Measurements from ENCODE around the gene GPRIN2. TPM values are rescaled to one million over a fixed set of nuclear protein-coding genes. Genes with fewer than 3 reads are reported as not detected.
A peak's percentile ranks its signal among the peaks of the same experiment; 100 is the strongest.
"Not testable (repeated sequence)": the region's sequence is repeated elsewhere in the genome, so short reads cannot be mapped to it uniquely, and the experiment has no call there.

The GPRIN2 gene
- total RNA-seq, 1 donor from 2014 or later = 5.4 TPM

DNA sequence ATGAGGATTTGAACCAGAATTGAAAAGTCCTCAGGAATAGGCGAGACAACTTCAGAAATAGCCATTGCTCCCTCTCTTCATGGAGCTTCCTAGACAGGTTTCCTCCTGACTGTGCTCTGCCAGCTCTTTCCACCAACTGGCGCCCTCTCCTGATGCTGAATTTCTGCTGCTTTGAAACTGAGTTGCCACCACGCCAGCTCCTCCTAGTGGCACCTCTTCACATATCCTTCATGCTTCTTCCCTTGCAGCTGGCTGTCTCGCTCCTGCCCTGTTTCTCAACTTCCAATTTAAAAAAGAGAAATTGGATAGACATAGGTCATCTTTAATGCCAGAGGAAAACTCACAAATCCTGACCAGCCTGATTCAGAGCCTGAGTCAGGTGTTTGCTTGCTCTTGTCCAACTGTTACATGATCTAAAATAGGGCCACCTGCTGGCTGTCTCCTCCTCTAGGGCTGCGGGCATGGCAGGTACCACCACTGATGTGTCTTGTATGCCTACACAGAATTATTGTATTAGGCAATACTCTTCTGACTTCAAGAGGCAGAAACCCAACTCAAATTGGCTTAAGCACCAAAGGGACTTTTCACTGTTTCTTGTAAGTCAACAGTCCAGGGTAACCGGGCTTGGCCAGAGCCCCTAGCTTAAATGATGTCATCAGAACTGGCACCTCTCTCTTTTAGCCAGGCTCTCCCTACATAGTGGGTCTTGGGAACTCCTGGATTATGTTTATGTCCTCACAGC lies 9.3 kb upstream of the GPRIN2 start:
- peak; percentile 79 for TF ChIP-seq CTCF (IDR thresholded peaks at IDR 0.05)
- not testable (repeated sequence) for H3K36me3 Mint-ChIP-seq (ENCODE audit: low read depth); H3K9me3 Mint-ChIP-seq (ENCODE audit: low read depth); H3K27me3 Mint-ChIP-seq (ENCODE audit: low read depth); H3K27ac Mint-ChIP-seq (ENCODE audit: unreplicated experiment); H3K4me1 Mint-ChIP-seq (ENCODE audit: low read depth); H3K4me3 Mint-ChIP-seq (ENCODE audit: unreplicated experiment)
- DNase-seq (ENCODE audit: low spot score) = peak; percentile 58

GRCh38 chr10:46560952-46561351 lies 4.5 kb upstream of the GPRIN2 start:
- H3K36me3 Mint-ChIP-seq (ENCODE audit: low read depth) = no peaks in the 10 kb centered on the region
- peaks cover 9% of the 10 kb centered on the region for H3K27me3 Mint-ChIP-seq (ENCODE audit: low read depth)
- peaks cover 7% of the 10 kb centered on the region for H3K4me1 Mint-ChIP-seq (ENCODE audit: low read depth)
- no peaks in the 10 kb centered on the region for H3K9me3 Mint-ChIP-seq (ENCODE audit: low read depth)
- DNase-seq (ENCODE audit: low spot score) = no peak
- H3K4me3 Mint-ChIP-seq (ENCODE audit: unreplicated experiment) = no peak overlapping the region
- H3K27ac Mint-ChIP-seq (ENCODE audit: unreplicated experiment) = no peak overlapping the region
- TF ChIP-seq CTCF (IDR thresholded peaks at IDR 0.05) = no peak

DNA sequence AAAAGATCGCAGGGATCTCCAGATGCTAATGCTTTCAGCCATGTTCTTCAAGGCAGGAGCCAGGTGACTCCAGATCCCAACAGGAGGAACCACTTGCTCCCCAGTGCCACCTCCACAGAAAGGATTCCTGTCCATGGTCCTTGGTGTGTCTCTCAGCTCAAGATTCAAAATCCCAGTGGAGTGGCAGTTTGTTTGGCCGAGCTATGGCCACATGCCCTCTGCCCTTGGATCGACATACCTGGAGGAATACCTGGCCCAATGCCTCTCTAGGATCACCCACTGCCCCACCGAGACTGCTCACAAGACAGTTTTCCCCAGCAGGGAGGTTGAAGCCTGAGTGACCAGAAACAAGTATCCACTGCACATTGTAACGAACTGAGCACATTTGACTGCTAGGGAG lies 3.9 kb upstream of the GPRIN2 start:
- Mint-ChIP-seq H3K4me3 (ENCODE audit: unreplicated experiment) (no peak overlapping the region), H3K36me3 (ENCODE audit: low read depth) (no peaks in the 10 kb centered on the region), H3K9me3 (ENCODE audit: low read depth) (no peaks in the 10 kb centered on the region), H3K27me3 (ENCODE audit: low read depth) (peaks cover 9% of the 10 kb centered on the region), H3K4me1 (ENCODE audit: low read depth) (peaks cover 10% of the 10 kb centered on the region), H3K27ac (ENCODE audit: unreplicated experiment) (no peak overlapping the region)
- no peak for TF ChIP-seq CTCF (IDR thresholded peaks at IDR 0.05)
- DNase-seq (ENCODE audit: low spot score) = no peak

DNA sequence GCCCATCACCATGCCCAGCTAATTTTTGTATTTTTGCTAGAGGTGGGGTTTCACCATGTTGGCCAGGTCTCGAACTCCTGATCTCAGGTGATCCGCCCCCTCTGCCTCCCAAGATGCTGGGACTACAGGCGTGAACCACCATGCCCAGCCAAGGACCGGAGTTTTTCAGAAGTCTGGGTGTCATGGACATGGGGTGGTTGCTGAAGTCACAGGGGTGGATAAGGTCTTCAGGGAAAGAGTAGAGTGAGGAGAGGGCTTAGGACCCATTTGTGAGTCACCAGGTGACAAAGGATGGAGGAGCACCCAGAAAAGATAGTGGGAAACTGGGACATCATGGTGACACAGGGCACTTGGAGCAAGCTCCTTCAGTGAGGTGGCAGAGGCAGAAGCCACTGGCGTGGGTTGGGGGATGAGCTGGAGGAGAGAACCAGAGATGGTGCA lies 2.8 kb upstream of the GPRIN2 start:
- DNase-seq (ENCODE audit: low spot score) = no peak
- no peak overlapping the region for H3K4me3 Mint-ChIP-seq (ENCODE audit: unreplicated experiment)
- no peaks in the 10 kb centered on the region for H3K36me3 Mint-ChIP-seq (ENCODE audit: low read depth)
- H3K27me3 Mint-ChIP-seq (ENCODE audit: low read depth) = peaks cover 9% of the 10 kb centered on the region
- H3K4me1 Mint-ChIP-seq (ENCODE audit: low read depth) = peaks cover 10% of the 10 kb centered on the region
- H3K27ac Mint-ChIP-seq (ENCODE audit: unreplicated experiment) = no peak overlapping the region
- H3K9me3 Mint-ChIP-seq (ENCODE audit: low read depth) = no peaks in the 10 kb centered on the region
- TF ChIP-seq CTCF (IDR thresholded peaks at IDR 0.05) = no peak

DNA sequence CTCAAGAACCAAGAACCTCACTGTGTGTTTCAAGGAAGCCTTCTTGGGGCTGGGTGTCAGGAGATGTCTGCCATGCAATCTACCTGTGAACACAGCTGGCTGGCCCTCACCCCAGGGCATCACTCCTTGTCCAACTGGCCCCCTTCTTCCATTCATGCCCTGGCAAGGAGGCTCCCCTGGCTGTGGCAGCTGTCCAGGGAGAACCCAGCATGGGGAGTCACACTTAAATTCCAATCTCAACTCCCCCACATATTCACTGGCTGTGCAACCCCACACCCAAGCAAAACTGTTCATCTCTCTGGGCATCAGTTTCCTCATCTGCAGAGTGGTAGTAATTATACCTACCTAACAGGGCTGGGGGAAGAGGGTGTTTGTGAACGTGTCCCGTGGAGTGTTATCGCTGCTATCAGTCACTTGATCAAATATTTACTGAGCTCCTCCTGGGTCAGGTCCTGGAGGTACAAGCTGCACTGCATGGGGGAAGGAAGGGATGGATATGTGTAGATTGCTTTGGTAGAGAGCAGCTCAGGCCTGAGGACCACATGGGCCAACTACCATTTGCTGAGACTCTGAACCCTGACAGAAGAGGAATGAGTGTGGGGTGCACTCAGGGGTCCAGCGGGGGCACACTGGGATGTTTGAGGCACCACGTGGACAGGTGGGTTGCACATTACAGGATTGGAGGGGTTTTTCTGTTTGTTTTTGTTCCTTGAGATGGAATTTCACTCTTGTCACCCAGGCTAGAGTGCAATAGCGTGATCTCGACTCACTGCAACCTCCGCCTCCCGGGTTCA lies 2.1 kb upstream of the GPRIN2 start:
- no peak for TF ChIP-seq CTCF (IDR thresholded peaks at IDR 0.05)
- no peaks in the 10 kb centered on the region for H3K36me3 Mint-ChIP-seq (ENCODE audit: low read depth)
- H3K9me3 Mint-ChIP-seq (ENCODE audit: low read depth) = no peaks in the 10 kb centered on the region
- peak; percentile 94 for DNase-seq (ENCODE audit: low spot score)
- peaks cover 10% of the 10 kb centered on the region for H3K4me1 Mint-ChIP-seq (ENCODE audit: low read depth)
- H3K27me3 Mint-ChIP-seq (ENCODE audit: low read depth) = peaks cover 9% of the 10 kb centered on the region
- no peak overlapping the region for H3K27ac Mint-ChIP-seq (ENCODE audit: unreplicated experiment)
- no peak overlapping the region for H3K4me3 Mint-ChIP-seq (ENCODE audit: unreplicated experiment)
